Loucy (cell line): ENCODE measurements around the gene FAM210A.

ENCODE experiments used
- H2AFZ ChIP-seq: fragments of 200-600 bp; sonication (generic); 2 replicates; pipeline ENCODE4 v1.6.0; 2016; ENCODE audit warnings: antibody characterized with exemption, mild to moderate bottlenecking, low read length, moderate library complexity
- H3F3A ChIP-seq: fragments of 200-600 bp; 2 replicates; pipeline ENCODE4 v1.6.0; 2016; ENCODE audit warnings: antibody characterized with exemption, low read depth, mild to moderate bottlenecking
- H3K27me3 ChIP-seq: fragments of 200-600 bp; sonication (generic); 2 replicates; pipeline ENCODE4 v1.6.1; 2014; ENCODE audit warnings: low read length, mild to moderate bottlenecking; ENCODE audit not compliant: insufficient read depth, poor library complexity, severe bottlenecking
- H3K36me3 ChIP-seq: fragments of 200-600 bp; sonication (generic); 2 replicates; pipeline ENCODE4 v1.6.1; 2016; ENCODE audit warnings: low read length; ENCODE audit not compliant: insufficient read depth
- H3K4me1 ChIP-seq: fragments of 200-600 bp; sonication (generic); 2 replicates; pipeline ENCODE4 v1.5.1; 2014; ENCODE audit warnings: low read length, mild to moderate bottlenecking; ENCODE audit not compliant: insufficient read depth, poor library complexity, severe bottlenecking
- H3K4me2 ChIP-seq: fragments of 200-600 bp; sonication (generic); 2 replicates; pipeline ENCODE4 v1.6.0; 2014; ENCODE audit warnings: antibody characterized with exemption, low read length, low read depth, mild to moderate bottlenecking; ENCODE audit not compliant: poor library complexity, severe bottlenecking
- H3K4me3 ChIP-seq: fragments of 200-600 bp; sonication (generic); 2 replicates; pipeline ENCODE4 v1.5.1; 2014; ENCODE audit warnings: low read length, mild to moderate bottlenecking, mixed read lengths; ENCODE audit not compliant: poor library complexity, severe bottlenecking
- H3K79me2 ChIP-seq: fragments of 200-600 bp; sonication (generic); 2 replicates; pipeline ENCODE4 v1.6.1; 2014; ENCODE audit warnings: low read length; ENCODE audit not compliant: insufficient read depth
- H3K9ac ChIP-seq: fragments of 200-600 bp; sonication (generic); 2 replicates; pipeline ENCODE4 v1.6.0; 2014; ENCODE audit warnings: mild to moderate bottlenecking, low read depth, low read length, moderate library complexity; ENCODE audit not compliant: poor library complexity, severe bottlenecking
- H3K9me2 ChIP-seq: fragments of 200-600 bp; sonication (generic); replicated peaks from 2 replicates; pipeline ENCODE4 v1.6.1; 2016; ENCODE audit warnings: low read depth, low read length, mixed read lengths
- H3K9me3 ChIP-seq: fragments of 200-600 bp; sonication (generic); 2 replicates; pipeline ENCODE4 v1.6.1; 2014; ENCODE audit warnings: mild to moderate bottlenecking, antibody characterized with exemption, low read length, low read depth; ENCODE audit not compliant: insufficient read depth
- H4K20me1 ChIP-seq: fragments of 200-600 bp; sonication (generic); 2 replicates; pipeline ENCODE4 v1.6.0; 2014; ENCODE audit warnings: antibody characterized with exemption, low read length, mild to moderate bottlenecking; ENCODE audit not compliant: insufficient read depth, poor library complexity, severe bottlenecking
- CTCF ChIP-seq: fragments of 200-600 bp; sonication (generic); conservative IDR thresholded peaks from 2 replicates; pipeline ENCODE4 v1.5.1; 2014; ENCODE audit warnings: mild to moderate bottlenecking, antibody characterized with exemption, low read length
- EZH2phosphoT487 ChIP-seq: fragments of 200-600 bp; IDR thresholded peaks from 2 replicates; pipeline ENCODE4 v1.6.1; 2018; ENCODE audit warnings: antibody characterized with exemption, mild to moderate bottlenecking, moderate library complexity, borderline replicate concordance

The FAM210A gene

GRCh38 chr18:13626544-13626908 is 99.8 kb downstream of the FAM210A start:
- Histone ChIP-seq H3K27me3 (no peaks in the 10 kb centered on the region), H3K4me3 (no peak overlapping the region), H3K9me2 (no peaks in the 10 kb centered on the region), H3K36me3 (peaks cover 46% of the 10 kb centered on the region; the same call in 1 of the 2 replicates), H3F3A (no peaks in the 10 kb centered on the region), H2AFZ (no peak overlapping the region), H3K4me1 (peaks cover 17% of the 10 kb centered on the region), H3K4me2 (no peak overlapping the region), H3K79me2 (peaks cover 84% of the 10 kb centered on the region; the same call in 1 of the 2 replicates), H3K9me3 (no peaks in the 10 kb centered on the region), H4K20me1 (peaks cover 3% of the 10 kb centered on the region), H3K9ac (no peak overlapping the region)
- no peak for TF ChIP-seq CTCF
- TF ChIP-seq EZH2phosphoT487 = no peak

DNA sequence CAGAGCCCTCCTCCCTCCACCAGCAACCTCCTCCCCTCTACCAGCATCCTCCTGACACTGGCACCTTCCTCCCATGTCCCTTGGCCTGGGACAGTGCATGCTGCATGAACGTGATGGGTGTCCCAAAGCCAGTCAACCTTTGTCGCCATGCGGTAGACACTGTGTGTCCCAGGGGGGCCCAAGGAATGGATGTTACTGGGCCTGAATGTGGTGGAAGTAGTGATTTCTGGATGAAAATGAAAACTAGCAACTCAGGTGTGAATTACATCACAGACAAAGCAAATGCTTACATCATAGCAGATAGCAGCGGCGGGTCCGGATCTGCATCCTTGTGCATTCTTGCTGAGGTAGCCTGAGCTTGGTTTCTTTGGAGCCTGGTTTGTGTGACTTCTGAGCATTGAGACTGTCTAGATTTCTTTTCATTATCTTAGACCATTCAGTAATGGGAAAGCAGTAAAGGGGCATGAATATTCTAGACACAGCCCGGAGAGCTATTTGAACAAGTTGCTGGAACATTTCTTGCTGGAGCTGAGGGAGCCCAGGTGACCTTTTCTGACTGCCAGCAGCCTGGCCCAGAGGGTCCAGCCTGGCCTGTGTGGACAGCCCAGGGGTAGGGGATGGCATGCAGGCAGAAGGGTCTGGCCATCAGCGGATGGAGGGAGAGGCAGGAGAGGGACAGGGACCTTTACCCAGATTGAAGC is 100.4 kb downstream of the FAM210A start:
- Histone ChIP-seq H3K9me2 (no peaks in the 10 kb centered on the region), H3F3A (no peaks in the 10 kb centered on the region), H3K9me3 (no peaks in the 10 kb centered on the region), H3K9ac (no peak overlapping the region), H3K4me2 (no peak overlapping the region), H3K27me3 (no peaks in the 10 kb centered on the region), H3K36me3 (peaks cover 51% of the 10 kb centered on the region; the same call in 1 of the 2 replicates), H3K4me1 (peaks cover 17% of the 10 kb centered on the region), H3K79me2 (peaks cover 88% of the 10 kb centered on the region; the same call in 1 of the 2 replicates), H4K20me1 (peaks cover 3% of the 10 kb centered on the region), H3K4me3 (no peak overlapping the region), H2AFZ (no peak overlapping the region)
- TF ChIP-seq EZH2phosphoT487 = no peak
- TF ChIP-seq CTCF = no peak

- Histone ChIP-seq H3F3A (no peaks in the 10 kb centered on the region), H2AFZ (no peak overlapping the region), H3K27me3 (no peaks in the 10 kb centered on the region), H3K9ac (no peak overlapping the region), H3K9me3 (no peaks in the 10 kb centered on the region), H3K79me2 (peaks cover 88% of the 10 kb centered on the region), H4K20me1 (peaks cover 3% of the 10 kb centered on the region), H3K4me2 (no peak overlapping the region), H3K36me3 (peaks cover 57% of the 10 kb centered on the region; the same call in 1 of the 2 replicates), H3K4me1 (peaks cover 17% of the 10 kb centered on the region), H3K4me3 (no peak overlapping the region), H3K9me2 (no peaks in the 10 kb centered on the region)
- TF ChIP-seq EZH2phosphoT487 (no peak), CTCF (no peak)
Measured at GRCh38 chr18:13625355-13625754, 101.0 kb downstream of the FAM210A start.
